A549 (cell line): ENCODE results near the gene SNX10. TPM values are rescaled to one million over a fixed set of nuclear protein-coding genes. Genes with fewer than 3 reads are reported as not detected.

Experiments
- ATAC-seq, 2 experiments: fragments of 200-7000 bp in 1 of 2; fragments of >200 bp in 1 of 2; cut with Nextera tagmentation in 1 of 2; cut with Tn5 transposase in 1 of 2; 3 replicates each; pipeline versions ENCODE4 v1.8.0 to v1.9.1; 2018 to 2020; ENCODE audit warnings: mild to moderate bottlenecking in 1 of 2, moderate library complexity in 1 of 2
- CTCF ChIA-PET: fragments of 300-600 bp; sonication (Branson Sonifier 250); formaldehyde crosslinking; extraction: SDS; loops from one replicate; lab custom pipeline; 2021; ENCODE audit warnings: antibody characterized with exemption, inconsistent platforms; lab: Yijun Ruan, JAX
- POLR2A ChIA-PET: fragments of 350-600 bp; formaldehyde crosslinking; extraction: SDS; loops from one replicate; lab custom pipeline; 2021; ENCODE audit warnings: antibody characterized with exemption, inconsistent platforms; lab: Yijun Ruan, JAX
- DNase-seq, 2 experiments: peaks; one replicate each; pipeline versions ENCODE4 v3.0.0 to v3.0.0-alpha.2; 2011 to 2016; ENCODE audit warnings: low read depth in 1 of 2, low spot score in 1 of 2
- FAIRE-seq: peaks from 2 replicates; lab custom pipeline; 2011; peaks lifted over from hg19 to GRCh38; lab: Jason Lieb, UNC
- H3K27ac ChIP-seq, 2 experiments: fragments of >200 bp; sonication (Bioruptor Twin); formaldehyde crosslinking; 3 replicates each; pipeline ENCODE4 v1.5.1; 2016 to 2017
- H3K4me1 ChIP-seq: fragments of >200 bp; sonication (Bioruptor Twin); formaldehyde crosslinking; 3 replicates; pipeline ENCODE4 v1.6.1; 2016
- H3K4me2 ChIP-seq: fragments of >200 bp; sonication (Bioruptor Twin); formaldehyde crosslinking; 3 replicates; pipeline ENCODE4 v1.6.1; 2016
- H3K4me3 ChIP-seq: fragments of >200 bp; sonication (Bioruptor Twin); formaldehyde crosslinking; 3 replicates; pipeline ENCODE4 v1.5.1; 2016
- H3K9me3 ChIP-seq: fragments of >200 bp; sonication (Bioruptor Twin); formaldehyde crosslinking; 3 replicates; pipeline ENCODE4 v1.6.1; 2016
- CBX2 ChIP-seq: fragments of 200-600 bp; sonication (generic); IDR thresholded peaks from 2 replicates; pipeline ENCODE4 v1.6.1; 2016; ENCODE audit warnings: low read depth, mild to moderate bottlenecking, borderline replicate concordance
- CHD2 ChIP-seq: fragments of 150-350 bp; IDR thresholded peaks from 2 replicates; pipeline ENCODE4 v1.6.1; 2014; ENCODE audit warnings: low read length; ENCODE audit not compliant: partially characterized antibody
- CHD4 ChIP-seq: fragments of 200-600 bp; sonication (generic); IDR thresholded peaks from 2 replicates; pipeline ENCODE4 v1.6.1; 2016; ENCODE audit warnings: antibody characterized with exemption, mild to moderate bottlenecking, borderline replicate concordance
- FOXS1 ChIP-seq: fragments of 250-450 bp; sonication (Bioruptor Pico); IDR thresholded peaks from 2 replicates; pipeline ENCODE4 v1.5.0; 2020; ENCODE audit warnings: mild to moderate bottlenecking, moderate library complexity
- GATA3 ChIP-seq: IDR thresholded peaks from 2 replicates; pipeline ENCODE4 v1.6.1; 2012; ENCODE audit warnings: borderline replicate concordance
- HDAC2 ChIP-seq: fragments of 200-600 bp; sonication (generic); IDR thresholded peaks from 2 replicates; pipeline ENCODE4 v1.6.1; 2016
- HEYL ChIP-seq: fragments of 250-450 bp; sonication (Bioruptor Pico); IDR thresholded peaks from 2 replicates; pipeline ENCODE4 v1.8.0; 2021; ENCODE audit warnings: mild to moderate bottlenecking, moderate library complexity
- JUN ChIP-seq, 2 experiments: fragments of >200 bp; sonication (Bioruptor Twin); formaldehyde crosslinking; IDR thresholded peaks; 2 replicates in 1 of 2; 3 replicates in 1 of 2; pipeline ENCODE4 v1.6.1; 2016 to 2017
- JUNB ChIP-seq: fragments of >200 bp; sonication (Bioruptor Twin); formaldehyde crosslinking; IDR thresholded peaks from 2 replicates; pipeline ENCODE4 v1.6.1; 2016
- MAZ ChIP-seq: fragments of 150-350 bp; IDR thresholded peaks from 2 replicates; pipeline ENCODE4 v1.6.1; 2014; ENCODE audit warnings: antibody characterized with exemption, low read depth, low read length, borderline replicate concordance
- NFE2L2 ChIP-seq: fragments of 150-350 bp; conservative IDR thresholded peaks from 2 replicates; pipeline ENCODE4 v1.6.1; 2014; ENCODE audit warnings: low read length
- NPAS2 ChIP-seq: fragments of 250-450 bp; sonication (Bioruptor Pico); IDR thresholded peaks from 2 replicates; pipeline ENCODE4 v1.8.0; 2022; ENCODE audit warnings: mild to moderate bottlenecking, moderate library complexity, borderline replicate concordance
- NR3C1 ChIP-seq: fragments of >200 bp; sonication (Bioruptor Twin); formaldehyde crosslinking; IDR thresholded peaks from 3 replicates; pipeline ENCODE4 v1.6.1; 2017
- POLR2AphosphoS2 ChIP-seq: conservative IDR thresholded peaks from 2 replicates; pipeline ENCODE4 v1.6.1; 2012; ENCODE audit warnings: low read length, improper control_type of control experiment, inconsistent platforms
- RARB ChIP-seq: fragments of 250-450 bp; sonication (Bioruptor Pico); IDR thresholded peaks from 2 replicates; pipeline ENCODE4 v1.8.0; 2021; ENCODE audit warnings: mild to moderate bottlenecking, moderate library complexity
- RFX5 ChIP-seq: fragments of 450-650 bp; IDR thresholded peaks from 2 replicates; pipeline ENCODE4 v1.7.1; 2014; ENCODE audit warnings: antibody characterized with exemption, mild to moderate bottlenecking, moderate library complexity
- RNF2 ChIP-seq: fragments of 200-600 bp; sonication (generic); IDR thresholded peaks from 2 replicates; pipeline ENCODE4 v1.6.1; 2016; ENCODE audit warnings: low read depth, mild to moderate bottlenecking, antibody characterized with exemption, moderate library complexity, borderline replicate concordance
- SMC3 ChIP-seq: fragments of >200 bp; sonication (Bioruptor Twin); formaldehyde crosslinking; IDR thresholded peaks from 3 replicates; pipeline ENCODE4 v1.6.1; 2018; ENCODE audit warnings: inconsistent platforms
- SREBF2 ChIP-seq: fragments of 450-650 bp; IDR thresholded peaks from 2 replicates; pipeline ENCODE4 v1.6.1; 2014; ENCODE audit warnings: mild to moderate bottlenecking, moderate library complexity
- TP53 ChIP-seq: fragments of 250-450 bp; sonication (Bioruptor Pico); IDR thresholded peaks from 2 replicates; pipeline ENCODE4 v1.5.0; 2021; ENCODE audit warnings: mild to moderate bottlenecking, moderate library complexity
- WGBS: methylation state at CpG from one replicate; pipeline ENCODE4 v1.1.6; 2017; ENCODE audit errors: missing lambda C conversion rate; 5-methylcytosine and 5-hydroxymethylcytosine counted together
- polyA plus RNA-seq, 4 experiments: library from polyadenylated mRNA; depleted of rRNA in 3 of 4; stranded (reverse); fragments of >200 nt; fragmentation: RNase III in 1 of 4; extraction: RNeasy Plus Mini Kit Qiagen cat#74134 plus additional on column Dnase treatment in 1 of 4; gene quantifications; 2 replicates in 3 of 4; 3 replicates in 1 of 4; pipeline ENCODE4 v1.2.3, GENCODE V29; 2011 to 2017
- TF ChIP-seq, protein P1 (sequence below): fragments of >200 bp; sonication (Bioruptor Twin); formaldehyde crosslinking; IDR thresholded peaks from 3 replicates; pipeline ENCODE4 v1.5.1; 2016
- TF ChIP-seq, protein P2 (sequence below): fragments of 250-450 bp; sonication (Bioruptor Pico); IDR thresholded peaks from 2 replicates; pipeline ENCODE4 v1.5.0; 2020; ENCODE audit warnings: low read depth, mild to moderate bottlenecking, moderate library complexity
- TF ChIP-seq, protein P3 (sequence below): fragments of >200 bp; sonication (Bioruptor Twin); formaldehyde crosslinking; IDR thresholded peaks from 2 replicates; pipeline ENCODE4 v1.6.1; 2016

The SNX10 gene
- polyA plus RNA-seq, 2 of the 4 experiments (the other 2 are of a cell fraction) = 4.5 to 12.6 TPM

DNA sequence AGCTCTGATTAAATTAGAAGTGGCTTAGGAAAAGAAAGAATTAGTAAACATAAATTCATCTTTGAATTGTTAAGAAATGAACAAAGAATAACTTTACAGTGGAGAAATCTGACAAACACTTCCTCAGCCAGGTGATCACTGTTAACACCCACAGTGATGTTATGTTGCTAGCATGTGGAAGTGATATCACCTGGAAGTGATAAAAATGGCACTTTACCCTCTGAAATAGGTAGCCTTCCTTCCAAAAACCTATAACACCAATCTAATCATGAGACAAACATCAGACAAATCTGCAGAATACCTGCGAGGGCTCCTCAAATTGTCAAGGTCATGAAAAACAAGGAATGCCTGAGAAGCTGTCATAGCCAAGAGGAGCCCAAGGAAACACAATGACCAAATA, 59.5 kb downstream of the SNX10 start (continued):
- TF ChIP-seq CHD4 (no peak), NR3C1 (no peak), RARB (CRISPR knock-in tag) (no peak)
- TF ChIP-seq, protein P1, sequence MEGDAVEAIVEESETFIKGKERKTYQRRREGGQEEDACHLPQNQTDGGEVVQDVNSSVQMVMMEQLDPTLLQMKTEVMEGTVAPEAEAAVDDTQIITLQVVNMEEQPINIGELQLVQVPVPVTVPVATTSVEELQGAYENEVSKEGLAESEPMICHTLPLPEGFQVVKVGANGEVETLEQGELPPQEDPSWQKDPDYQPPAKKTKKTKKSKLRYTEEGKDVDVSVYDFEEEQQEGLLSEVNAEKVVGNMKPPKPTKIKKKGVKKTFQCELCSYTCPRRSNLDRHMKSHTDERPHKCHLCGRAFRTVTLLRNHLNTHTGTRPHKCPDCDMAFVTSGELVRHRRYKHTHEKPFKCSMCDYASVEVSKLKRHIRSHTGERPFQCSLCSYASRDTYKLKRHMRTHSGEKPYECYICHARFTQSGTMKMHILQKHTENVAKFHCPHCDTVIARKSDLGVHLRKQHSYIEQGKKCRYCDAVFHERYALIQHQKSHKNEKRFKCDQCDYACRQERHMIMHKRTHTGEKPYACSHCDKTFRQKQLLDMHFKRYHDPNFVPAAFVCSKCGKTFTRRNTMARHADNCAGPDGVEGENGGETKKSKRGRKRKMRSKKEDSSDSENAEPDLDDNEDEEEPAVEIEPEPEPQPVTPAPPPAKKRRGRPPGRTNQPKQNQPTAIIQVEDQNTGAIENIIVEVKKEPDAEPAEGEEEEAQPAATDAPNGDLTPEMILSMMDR = no peak

DNA sequence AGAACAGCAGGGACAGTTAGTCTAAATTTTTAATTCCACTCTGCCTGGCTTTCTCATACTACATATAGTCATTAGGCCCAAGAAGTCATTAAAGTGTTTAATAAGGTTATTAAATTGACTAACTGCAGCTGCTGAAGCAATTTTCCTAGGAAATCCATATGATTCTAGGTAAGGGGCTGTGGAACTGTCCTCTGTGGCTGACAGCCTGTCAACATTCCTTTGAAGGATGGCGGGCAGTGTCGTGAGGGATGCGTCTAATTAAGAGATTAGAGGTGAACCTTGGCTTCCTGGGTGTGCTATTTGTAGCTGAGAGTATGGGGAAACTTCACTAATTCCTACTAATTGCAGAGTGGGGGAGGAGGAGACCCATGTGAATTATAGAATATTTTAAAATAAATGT, 64.6 kb downstream of the SNX10 start:
- no peak for DNase-seq
- H3K4me2 ChIP-seq = no peak overlapping the region
- CTCF ChIA-PET = interaction anchor here (0.6 to 3.6 kb wide), 8 partner anchors 9 to 805 kb away, joined by 3 to 17 read pairs (median 6); no protein-coding TSS in a partner anchor
- no peak overlapping the region for H3K4me3 ChIP-seq
- FAIRE-seq = no peak
- TF ChIP-seq JUNB (no peak), SMC3 (no peak), GATA3 (no peak), NFE2L2 (no peak), JUN (IDR thresholded peaks at IDR 0.05) (no peak), HEYL (CRISPR knock-in tag) (no peak), RNF2 (no peak), FOXS1 (no peak), POLR2AphosphoS2 (no peak), CHD2 (no peak), NPAS2 (CRISPR knock-in tag) (no peak), MAZ (no peak), RFX5 (no peak)
- TF ChIP-seq, protein P2, sequence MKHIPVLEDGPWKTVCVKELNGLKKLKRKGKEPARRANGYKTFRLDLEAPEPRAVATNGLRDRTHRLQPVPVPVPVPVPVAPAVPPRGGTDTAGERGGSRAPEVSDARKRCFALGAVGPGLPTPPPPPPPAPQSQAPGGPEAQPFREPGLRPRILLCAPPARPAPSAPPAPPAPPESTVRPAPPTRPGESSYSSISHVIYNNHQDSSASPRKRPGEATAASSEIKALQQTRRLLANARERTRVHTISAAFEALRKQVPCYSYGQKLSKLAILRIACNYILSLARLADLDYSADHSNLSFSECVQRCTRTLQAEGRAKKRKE (CRISPR knock-in tag) = no peak
- POLR2A ChIA-PET = interaction anchor here (1.0 kb wide), 1 partner anchor 155 kb away, joined by 3 read pairs; the partner anchor contains the start of gene CBX3
- H3K27ac ChIP-seq = no peak overlapping the region
- H3K9me3 ChIP-seq = no peaks in the 10 kb centered on the region
- 92% methylated on average over 3 of the region's 3 CpGs for WGBS
- H3K4me1 ChIP-seq = no peaks in the 10 kb centered on the region
- ATAC-seq = no peak

DNA sequence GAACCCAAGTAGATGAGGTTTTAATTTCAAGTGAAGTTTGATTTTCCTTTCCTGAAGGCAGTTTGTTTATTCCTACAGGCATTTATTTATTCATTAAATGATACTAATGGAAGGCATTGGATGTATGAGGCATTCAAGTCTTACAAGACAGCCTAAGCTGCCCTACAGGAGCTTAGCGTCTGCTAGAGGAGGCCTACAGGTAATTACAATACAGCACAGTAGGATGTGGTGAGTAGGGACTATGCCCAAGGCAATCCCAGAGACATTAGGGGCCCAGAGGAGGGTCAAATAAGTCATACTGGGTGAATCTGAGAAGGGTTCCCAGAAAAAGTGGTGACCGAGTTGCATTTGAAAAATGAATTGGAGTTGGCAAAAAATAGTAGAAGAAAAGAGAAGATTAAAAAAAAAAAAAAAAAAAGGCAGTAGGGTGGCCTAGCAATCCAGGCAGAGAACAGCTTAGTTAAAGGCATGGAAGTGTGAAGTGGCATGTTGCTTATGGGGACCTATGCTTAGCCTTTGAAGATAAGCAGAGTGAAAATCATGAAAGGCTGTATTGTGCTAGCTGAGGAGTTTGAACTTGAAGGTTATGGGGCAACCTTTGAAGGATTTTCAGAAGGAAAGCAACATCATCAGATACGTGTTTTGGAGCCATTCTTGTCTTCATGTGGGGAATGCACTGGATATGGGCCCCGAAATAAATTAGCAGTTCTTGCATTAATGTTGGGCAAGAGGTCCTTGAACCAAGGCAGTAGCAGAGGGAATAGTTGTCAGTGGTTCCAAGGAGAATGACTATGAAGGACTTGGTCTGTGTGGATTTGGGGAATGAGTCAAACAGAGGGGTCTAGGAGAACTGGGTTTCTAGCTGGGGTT, 65.5 kb downstream of the SNX10 start:
- Histone ChIP-seq H3K4me1 (no peaks in the 10 kb centered on the region), H3K4me2 (no peak overlapping the region)
- no peak for ATAC-seq
- no peak for FAIRE-seq
- TF ChIP-seq NR3C1 (no peak), HDAC2 (no peak), TP53 (CRISPR knock-in tag) (no peak), HEYL (CRISPR knock-in tag) (no peak), CBX2 (no peak), SREBF2 (no peak)
- TF ChIP-seq, protein P3, sequence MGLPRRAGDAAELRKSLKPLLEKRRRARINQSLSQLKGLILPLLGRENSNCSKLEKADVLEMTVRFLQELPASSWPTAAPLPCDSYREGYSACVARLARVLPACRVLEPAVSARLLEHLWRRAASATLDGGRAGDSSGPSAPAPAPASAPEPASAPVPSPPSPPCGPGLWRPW = no peak
- TF ChIP-seq, all 56 proteins: peak for 0
- 67% methylated on average over 4 of the region's 4 CpGs for WGBS
- ChIA-PET CTCF (interaction anchor here (1.0 to 3.6 kb wide), 9 partner anchors 8 to 804 kb away, joined by 3 to 17 read pairs (median 5); partner anchors contain the start of gene SNX10), POLR2A (interaction anchor here (0.6 to 1.0 kb wide), 2 partner anchors 156 to 159 kb away, joined by 3 read pairs; partner anchors contain the start of gene CBX3)
- no peak for DNase-seq
- H3K9me3 ChIP-seq = no peaks in the 10 kb centered on the region
- H3K4me3 ChIP-seq = no peak overlapping the region
- no peak overlapping the region for H3K27ac ChIP-seq
